ENCODE results near the gene AGXT.

The AGXT gene

DNA sequence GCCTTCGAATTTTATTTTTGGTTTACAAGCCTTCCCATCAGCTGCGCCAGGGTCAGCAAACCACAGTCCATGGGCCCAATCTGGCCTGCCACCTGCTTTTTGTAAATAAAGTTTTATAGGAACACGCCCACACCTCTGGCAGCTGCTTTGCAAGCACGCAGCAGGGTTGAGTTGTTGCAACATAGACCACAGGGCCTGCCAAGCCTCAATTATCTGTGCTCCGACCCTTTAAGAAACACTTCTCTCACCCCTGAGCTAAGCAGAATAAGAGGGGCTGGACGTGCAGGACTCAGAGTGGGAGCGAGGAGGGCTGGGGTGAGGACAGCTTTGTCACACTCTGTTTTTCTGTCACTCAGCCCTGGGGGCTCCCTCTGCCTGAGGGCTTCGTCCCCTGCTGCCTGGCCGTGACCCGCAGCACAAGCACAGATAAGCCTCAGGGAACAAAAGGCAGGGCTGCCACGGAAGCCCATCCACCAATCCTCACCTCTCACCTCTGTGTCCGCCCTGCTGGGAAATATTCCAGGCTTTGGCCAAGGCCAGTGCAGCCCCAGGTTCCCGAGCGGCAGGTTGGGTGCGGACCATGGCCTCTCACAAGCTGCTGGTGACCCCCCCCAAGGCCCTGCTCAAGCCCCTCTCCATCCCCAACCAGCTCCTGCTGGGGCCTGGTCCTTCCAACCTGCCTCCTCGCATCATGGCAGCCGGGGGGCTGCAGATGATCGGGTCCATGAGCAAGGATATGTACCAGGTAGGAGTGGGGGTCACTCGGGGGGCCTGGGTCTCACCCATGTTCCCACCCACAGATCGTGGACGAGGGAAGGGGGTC, at the start of gene AGXT:
Gene AGXT, plus strand, starts transcription at position 539 of the 823 bp plus-strand sequence. Its CDS starts 42 bp downstream, at position 581.
- ATAC-seq = no peak
- no peak for TF ChIP-seq ZFP3 (CRISPR knock-in tag; IDR thresholded peaks at IDR 0.05)
- TF ChIP-seq TOX (CRISPR knock-in tag; IDR thresholded peaks at IDR 0.05; ENCODE audit: borderline replicate concordance) = no peak
- TF ChIP-seq RARB (CRISPR knock-in tag; IDR thresholded peaks at IDR 0.05) = no peak
- no peak for TF ChIP-seq CREB5 (CRISPR knock-in tag; IDR thresholded peaks at IDR 0.05; ENCODE audit: low read depth)
- TF ChIP-seq ZNF8 (CRISPR knock-in tag; IDR thresholded peaks at IDR 0.05) = no peak
- TF ChIP-seq POU6F1 (CRISPR knock-in tag; IDR thresholded peaks at IDR 0.05; ENCODE audit: borderline replicate concordance, low read depth) = no peak
- no peak for TF ChIP-seq ZC3H10 (CRISPR knock-in tag; IDR thresholded peaks at IDR 0.05)
- no peak for TF ChIP-seq PATZ1 (CRISPR knock-in tag; IDR thresholded peaks at IDR 0.05; ENCODE audit: borderline replicate concordance)
- no peak for TF ChIP-seq ESRRG (CRISPR knock-in tag; IDR thresholded peaks at IDR 0.05)
- TF ChIP-seq SNAI2 (CRISPR knock-in tag; IDR thresholded peaks at IDR 0.05) = no peak
- TF ChIP-seq TCF4 (CRISPR knock-in tag; IDR thresholded peaks at IDR 0.05; ENCODE audit: borderline replicate concordance) = no peak
- TF ChIP-seq PPARA (CRISPR knock-in tag; IDR thresholded peaks at IDR 0.05; ENCODE audit: borderline replicate concordance) = no peak
- TF ChIP-seq OSR1 (CRISPR knock-in tag; IDR thresholded peaks at IDR 0.05) = no peak
- no peak for TF ChIP-seq TSHZ2 (CRISPR knock-in tag; IDR thresholded peaks at IDR 0.05)
- no peak for TF ChIP-seq ZFP30 (CRISPR knock-in tag; IDR thresholded peaks at IDR 0.05)
- TF ChIP-seq ARNTL (CRISPR knock-in tag; IDR thresholded peaks at IDR 0.05; ENCODE audit: borderline replicate concordance, low read depth) = no peak

- peak; percentile 26; the same call in 1 of the 3 replicates for ATAC-seq
- TF ChIP-seq SNAI2 (CRISPR knock-in tag; IDR thresholded peaks at IDR 0.05) (no peak), BACH2 (CRISPR knock-in tag; IDR thresholded peaks at IDR 0.05; ENCODE audit: borderline replicate concordance) (no peak), GLIS3 (CRISPR knock-in tag; IDR thresholded peaks at IDR 0.05) (no peak), CSRNP3 (CRISPR knock-in tag; IDR thresholded peaks at IDR 0.05) (no peak), ZNF70 (CRISPR knock-in tag; IDR thresholded peaks at IDR 0.05) (no peak), ZNF565 (CRISPR knock-in tag; conservative IDR thresholded peaks at IDR 0.05; ENCODE audit: low read depth) (no peak), CSDC2 (CRISPR knock-in tag; IDR thresholded peaks at IDR 0.05) (no peak), POU6F1 (CRISPR knock-in tag; IDR thresholded peaks at IDR 0.05; ENCODE audit: borderline replicate concordance, low read depth) (no peak)
Measured at GRCh38 chr2:240819126-240819857, 49.3 kb upstream of the AGXT start.
